Sigmoid colon (tissue), 7 donors: ENCODE results near the gene HOXC5. TPM values are rescaled to one million over a fixed set of nuclear protein-coding genes. Genes with fewer than 3 reads are reported as not detected.
A peak's percentile ranks its signal among the peaks of the same experiment; 100 is the strongest.

Experiments used
- DNase-seq: peaks from one replicate; pipeline ENCODE4 v3.0.0-alpha.2; 2019
- H3K27ac ChIP-seq, 4 donors: fragments of 200-600 bp; sonication (generic); one replicate each; pipeline ENCODE4 v1.5.1; 2016 to 2019; ENCODE audit warnings: mild to moderate bottlenecking in 1 of 4
- H3K27me3 ChIP-seq, 3 donors: fragments of 200-600 bp; sonication (generic); one replicate each; pipeline ENCODE4 v1.5.1; 2019; ENCODE audit warnings: mild to moderate bottlenecking in 1 of 3
- H3K36me3 ChIP-seq, 4 donors: fragments of 200-600 bp; sonication (generic); one replicate each; pipeline ENCODE4 v1.5.1; 2016 to 2019
- H3K4me1 ChIP-seq, 4 donors: fragments of 200-600 bp; sonication (generic); one replicate each; pipeline ENCODE4 v1.5.1; 2017 to 2019
- H3K4me3 ChIP-seq, 4 donors: fragments of 200-600 bp; sonication (generic); one replicate each; pipeline ENCODE4 v1.5.1; 2017 to 2019; ENCODE audit warnings: mild to moderate bottlenecking in 2 of 4, moderate library complexity in 1 of 4
- H3K9me3 ChIP-seq, 4 donors: fragments of 200-600 bp in 3 of 4; sonication (generic) in 3 of 4; one replicate each; pipeline versions ENCODE4 v1.5.1 to v1.6.1; 2013 to 2019
- CTCF ChIP-seq, 4 experiments: fragments of 450-650 bp in 3 of 4; fragments of 200-600 bp in 1 of 4; IDR thresholded peaks; one replicate each; pipeline ENCODE4 v1.5.1; 2016 to 2019; ENCODE audit warnings: antibody characterized with exemption in 4 of 4, mild to moderate bottlenecking in 3 of 4, moderate library complexity in 2 of 4
- EP300 ChIP-seq, 4 donors: sonication (generic); formaldehyde crosslinking; IDR thresholded peaks; one replicate each; pipeline ENCODE4 v1.6.1; 2017; ENCODE audit warnings: antibody characterized with exemption in 4 of 4
- POLR2A ChIP-seq, 2 donors: fragments of 450-650 bp; IDR thresholded peaks; one replicate each; pipeline ENCODE4 v1.6.1; 2016; ENCODE audit warnings: antibody characterized with exemption in 2 of 2, mild to moderate bottlenecking in 2 of 2, moderate library complexity in 2 of 2
- POLR2AphosphoS5 ChIP-seq, 4 donors: sonication (generic); formaldehyde crosslinking; IDR thresholded peaks; one replicate each; pipeline ENCODE4 v1.6.1; 2017; ENCODE audit warnings: antibody characterized with exemption in 4 of 4
- WGBS, 2 donors: extraction: QIAGEN DNeasy Blood & Tissue Kit; methylation state at CpG; one replicate each; pipeline ENCODE4 v1.1.7; 2013; 5-methylcytosine and 5-hydroxymethylcytosine counted together
- intact Hi-C: fragments of 100-400 bp; cut with DNase I; formaldehyde crosslinking; loops from one replicate; pipeline ENCODE4 v1.15.1; 2023
- polyA plus RNA-seq, 3 donors: library from polyadenylated mRNA; stranded (reverse); fragments of 200-250 nt; gene quantifications; one replicate each; pipeline ENCODE4 v1.2.3, GENCODE V29; 2013
- total RNA-seq, 4 donors: library from RNA; depleted of rRNA; stranded (reverse); fragments of >200 nt; gene quantifications; one replicate each; pipeline ENCODE4 v1.1.0, GENCODE V29; 2016
- donor health status: healthy with polysubstance abuse.
- donor health status: Bipolar disorder and iron deficiency.
- donor health status: healthy.

The HOXC5 gene
- total RNA-seq (1 to 10 TPM in 1 of 4 donors, not detected in 3; 1.4 TPM), polyA plus RNA-seq (under 1 TPM in 1 of 3 donors, not detected in 2; 0.03 TPM)

GRCh38 chr12:54032627-54033100, at the start of gene HOXC5:
Gene HOXC5 (plus strand): TSS chr12:54033050. CDS start chr12:54033123, 73 bp downstream.
- peak within 1 kb of the TSS in 3 of 4 donors; percentile 33 to 65 (median 44) for H3K27ac ChIP-seq
- H3K36me3 ChIP-seq: no peaks in the 10 kb centered on the region
- H3K4me1 ChIP-seq: peaks cover 0 to 42% (median 34%) of the 10 kb centered on the region in 4 donors
- WGBS, 2 donors: 4 to 14% methylated on average over 12 of the region's 12 CpGs
- no peaks in the 10 kb centered on the region for H3K9me3 ChIP-seq
- DNase-seq: peak; percentile 87
- intact Hi-C loops: loop anchor here (1.0 to 5.0 kb wide), 2 partner anchors 95 to 159 kb away; no protein-coding TSS in a partner anchor
- peak; percentile 78 to 97 (median 88) for TF ChIP-seq CTCF (IDR thresholded peaks at IDR 0.05)
- no peak for TF ChIP-seq POLR2A (IDR thresholded peaks at IDR 0.05)
- no peak for TF ChIP-seq POLR2AphosphoS5 (IDR thresholded peaks at IDR 0.05)
- no peak for TF ChIP-seq EP300 (IDR thresholded peaks at IDR 0.05)
- peaks cover 54 to 100% (median 96%) of the 10 kb centered on the region in 3 donors for H3K27me3 ChIP-seq
- peak within 1 kb of the TSS; percentile 7 to 49 (median 32) for H3K4me3 ChIP-seq

GRCh38 chr12:53983568-53983949, 49.3 kb upstream of the HOXC5 start:
- Histone ChIP-seq H3K4me1 (peaks cover 0 to 26% (median 21%) of the 10 kb centered on the region in 4 donors), H3K36me3 (no peaks in the 10 kb centered on the region), H3K27ac (no peak overlapping the region), H3K27me3 (peaks cover 77 to 100% (median 99%) of the 10 kb centered on the region in 3 donors), H3K4me3 (no peak overlapping the region), H3K9me3 (no peaks in the 10 kb centered on the region)
- no peak for DNase-seq
- 4 to 13% methylated on average over 17 of the region's 17 CpGs for WGBS, 2 donors
- intact Hi-C loops: no loop called here
- TF ChIP-seq CTCF (IDR thresholded peaks at IDR 0.05): no peak
- TF ChIP-seq POLR2A (IDR thresholded peaks at IDR 0.05): no peak
- no peak for TF ChIP-seq EP300 (IDR thresholded peaks at IDR 0.05)
- no peak for TF ChIP-seq POLR2AphosphoS5 (IDR thresholded peaks at IDR 0.05)

GRCh38 chr12:53983950-53984572, 48.8 kb upstream of the HOXC5 start:
- WGBS, 2 donors: 6 to 13% methylated on average over 30 of the region's 30 CpGs
- no peak for DNase-seq
- Histone ChIP-seq H3K27me3 (peaks cover 77 to 100% (median 99%) of the 10 kb centered on the region in 3 donors), H3K36me3 (no peaks in the 10 kb centered on the region), H3K4me3 (no peak overlapping the region), H3K27ac (no peak overlapping the region), H3K4me1 (peaks cover 0 to 27% (median 21%) of the 10 kb centered on the region in 4 donors), H3K9me3 (no peaks in the 10 kb centered on the region)
- intact Hi-C loops: no loop called here
- TF ChIP-seq POLR2A (IDR thresholded peaks at IDR 0.05): no peak

- 4 to 16% methylated on average over 55 of the region's 55 CpGs for WGBS, 2 donors
- no peak within 1 kb of the TSS for H3K27ac ChIP-seq
Measured at GRCh38 chr12:53984901-53985691, 47.8 kb upstream of the HOXC5 start, which contains the start of gene HOXC10. Gene HOXC10 (plus strand): TSS chr12:53985146. CDS start chr12:53985260, 114 bp downstream.

More at GRCh38 chr12:53984901-53985691, 47.8 kb upstream of the HOXC5 start, which contains the start of gene HOXC10:
- Histone ChIP-seq H3K4me3 (peak within 1 kb of the TSS in 3 of 4 donors; percentile 6 to 17 (median 13)), H3K36me3 (no peaks in the 10 kb centered on the region), H3K9me3 (no peaks in the 10 kb centered on the region), H3K27me3 (peaks cover 79 to 100% (median 99%) of the 10 kb centered on the region in 3 donors), H3K4me1 (peaks cover 0 to 32% (median 21%) of the 10 kb centered on the region in 4 donors)
- DNase-seq: peak; percentile 88
- TF ChIP-seq EP300 (IDR thresholded peaks at IDR 0.05) (no peak), CTCF (IDR thresholded peaks at IDR 0.05) (peak in 1 of 4 experiments; percentile 28), POLR2AphosphoS5 (IDR thresholded peaks at IDR 0.05) (peak in 1 of 4 donors; percentile 22), POLR2A (IDR thresholded peaks at IDR 0.05) (no peak)
- intact Hi-C loops: no loop called here
